Measurements from ENCODE around the gene IQCE. TPM values are rescaled to one million over a fixed set of nuclear protein-coding genes. Genes with fewer than 3 reads are reported as not detected.
A peak's percentile ranks its signal among the peaks of the same experiment; 100 is the strongest.

Gene IQCE
- total and polyA plus RNA-seq, 2 donors (not counting 1 experiment from before 2014, with no cell fraction given): 5.3 to 8.3 TPM

- no peak for TF ChIP-seq EZH2 (IDR thresholded peaks at IDR 0.05; ENCODE audit: low read length, missing control alignments)
- Histone ChIP-seq H3K4me1 (ENCODE audit: control insufficient read depth, extremely low read depth, insufficient read depth, low read length) (no peaks in the 10 kb centered on the region), H4K20me1 (ENCODE audit: control insufficient read depth, extremely low read depth, insufficient read depth, low read length) (no peaks in the 10 kb centered on the region), H3K27ac (ENCODE audit: insufficient read depth, low read length) (no peak overlapping the region), H3K79me2 (ENCODE audit: control insufficient read depth, insufficient read depth, low read length) (no peaks in the 10 kb centered on the region), H3K27me3 (ENCODE audit: control insufficient read depth, insufficient read depth, low read length) (no peaks in the 10 kb centered on the region), H3K36me3 (ENCODE audit: control insufficient read depth, insufficient read depth, low read length) (peaks cover 16% of the 10 kb centered on the region), H3K9ac (ENCODE audit: insufficient read depth, low read length) (no peak overlapping the region), H3K4me3 (replicated peaks in 1 of 4; ENCODE audit: control extremely low read depth in 1 of 4, insufficient read depth in 1 of 4, low read depth in 3 of 4, low read length in 4 of 4) (no peak overlapping the region), H3K9me3 (ENCODE audit: control insufficient read depth, insufficient read depth, low read depth, low read length) (no peaks in the 10 kb centered on the region), H2AFZ (ENCODE audit: low read length) (no peak overlapping the region), H3K4me2 (ENCODE audit: extremely low read depth, insufficient read depth, low read length) (no peak overlapping the region)
- no peak for DNase-seq (ENCODE audit: low read depth in 2 of 2)
These were observed 101.0 kb downstream of the IQCE start for GRCh38 chr7:2659556-2660358.

GRCh38 chr7:2660359-2661095, 101.7 kb downstream of the IQCE start:
- H3K4me3 ChIP-seq (replicated peaks in 1 of 4; ENCODE audit: control extremely low read depth in 1 of 4, insufficient read depth in 1 of 4, low read depth in 3 of 4, low read length in 4 of 4): no peak overlapping the region
- H2AFZ ChIP-seq (ENCODE audit: low read length): no peak overlapping the region
- H3K27ac ChIP-seq (ENCODE audit: insufficient read depth, low read length): no peak overlapping the region
- no peaks in the 10 kb centered on the region for H3K79me2 ChIP-seq (ENCODE audit: control insufficient read depth, insufficient read depth, low read length)
- TF ChIP-seq CTCF (conservative IDR thresholded peaks at IDR 0.05 in 1 of 2, IDR thresholded peaks at IDR 0.05 in 1 of 2; ENCODE audit: low read depth in 1 of 2, low read length in 2 of 2) (peak; percentile 21 to 32), EZH2 (IDR thresholded peaks at IDR 0.05; ENCODE audit: low read length, missing control alignments) (no peak)
- H3K4me1 ChIP-seq (ENCODE audit: control insufficient read depth, extremely low read depth, insufficient read depth, low read length): no peaks in the 10 kb centered on the region
- H3K9ac ChIP-seq (ENCODE audit: insufficient read depth, low read length): no peak overlapping the region
- peaks cover 16% of the 10 kb centered on the region for H3K36me3 ChIP-seq (ENCODE audit: control insufficient read depth, insufficient read depth, low read length)
- H4K20me1 ChIP-seq (ENCODE audit: control insufficient read depth, extremely low read depth, insufficient read depth, low read length): no peaks in the 10 kb centered on the region
- no peak for DNase-seq (ENCODE audit: low read depth in 2 of 2)
- no peaks in the 10 kb centered on the region for H3K9me3 ChIP-seq (ENCODE audit: control insufficient read depth, insufficient read depth, low read depth, low read length)
- no peak overlapping the region for H3K4me2 ChIP-seq (ENCODE audit: extremely low read depth, insufficient read depth, low read length)
- no peaks in the 10 kb centered on the region for H3K27me3 ChIP-seq (ENCODE audit: control insufficient read depth, insufficient read depth, low read length)

- Histone ChIP-seq H3K4me3 (replicated peaks in 1 of 4; ENCODE audit: control extremely low read depth in 1 of 4, insufficient read depth in 1 of 4, low read depth in 3 of 4, low read length in 4 of 4) (no peak overlapping the region), H3K79me2 (ENCODE audit: control insufficient read depth, insufficient read depth, low read length) (no peaks in the 10 kb centered on the region), H3K9me3 (ENCODE audit: control insufficient read depth, insufficient read depth, low read depth, low read length) (no peaks in the 10 kb centered on the region), H3K27ac (ENCODE audit: insufficient read depth, low read length) (no peak overlapping the region), H3K9ac (ENCODE audit: insufficient read depth, low read length) (no peak overlapping the region), H3K27me3 (ENCODE audit: control insufficient read depth, insufficient read depth, low read length) (no peaks in the 10 kb centered on the region), H3K4me1 (ENCODE audit: control insufficient read depth, extremely low read depth, insufficient read depth, low read length) (no peaks in the 10 kb centered on the region), H2AFZ (ENCODE audit: low read length) (no peak overlapping the region), H4K20me1 (ENCODE audit: control insufficient read depth, extremely low read depth, insufficient read depth, low read length) (no peaks in the 10 kb centered on the region), H3K4me2 (ENCODE audit: extremely low read depth, insufficient read depth, low read length) (no peak overlapping the region), H3K36me3 (ENCODE audit: control insufficient read depth, insufficient read depth, low read length) (peaks cover 16% of the 10 kb centered on the region)
- TF ChIP-seq CTCF (conservative IDR thresholded peaks at IDR 0.05 in 1 of 2, IDR thresholded peaks at IDR 0.05 in 1 of 2; ENCODE audit: low read depth in 1 of 2, low read length in 2 of 2): no peak
- TF ChIP-seq EZH2 (IDR thresholded peaks at IDR 0.05; ENCODE audit: low read length, missing control alignments): no peak
- DNase-seq (ENCODE audit: low read depth in 2 of 2): no peak
These were observed 102.3 kb downstream of the IQCE start for GRCh38 chr7:2661096-2661449.
